Measurements from ENCODE around the gene CHML. TPM values are rescaled to one million over a fixed set of nuclear protein-coding genes. Genes with fewer than 3 reads are reported as not detected.

Gene CHML
- total RNA-seq, 1 donor from 2014 or later: 35.2 TPM

GRCh38 chr1:241612533-241613477, 27.4 kb downstream of the CHML start:
- intact Hi-C loops (cut with micrococcal nuclease): no loop called here
- Mint-ChIP-seq H3K36me3 (ENCODE audit: low read depth) (peaks cover 11% of the 10 kb centered on the region), H3K27me3 (no peaks in the 10 kb centered on the region), H3K4me3 (no peak overlapping the region), H3K4me1 (peaks cover 4% of the 10 kb centered on the region), H3K9me3 (no peaks in the 10 kb centered on the region), H3K27ac (peak overlapping the region; percentile 51)
- ChIA-PET POLR2A (interaction anchor here (1.9 kb wide), 1 partner anchor 61 kb away, joined by 9 read pairs; no protein-coding TSS in a partner anchor), CTCF (interaction anchor here (1.3 to 4.9 kb wide), 6 partner anchors 9 to 386 kb away, joined by 3 to 50 read pairs (median 16); partner anchors contain the start of gene MAP1LC3C)
- TF ChIP-seq, protein P1, sequence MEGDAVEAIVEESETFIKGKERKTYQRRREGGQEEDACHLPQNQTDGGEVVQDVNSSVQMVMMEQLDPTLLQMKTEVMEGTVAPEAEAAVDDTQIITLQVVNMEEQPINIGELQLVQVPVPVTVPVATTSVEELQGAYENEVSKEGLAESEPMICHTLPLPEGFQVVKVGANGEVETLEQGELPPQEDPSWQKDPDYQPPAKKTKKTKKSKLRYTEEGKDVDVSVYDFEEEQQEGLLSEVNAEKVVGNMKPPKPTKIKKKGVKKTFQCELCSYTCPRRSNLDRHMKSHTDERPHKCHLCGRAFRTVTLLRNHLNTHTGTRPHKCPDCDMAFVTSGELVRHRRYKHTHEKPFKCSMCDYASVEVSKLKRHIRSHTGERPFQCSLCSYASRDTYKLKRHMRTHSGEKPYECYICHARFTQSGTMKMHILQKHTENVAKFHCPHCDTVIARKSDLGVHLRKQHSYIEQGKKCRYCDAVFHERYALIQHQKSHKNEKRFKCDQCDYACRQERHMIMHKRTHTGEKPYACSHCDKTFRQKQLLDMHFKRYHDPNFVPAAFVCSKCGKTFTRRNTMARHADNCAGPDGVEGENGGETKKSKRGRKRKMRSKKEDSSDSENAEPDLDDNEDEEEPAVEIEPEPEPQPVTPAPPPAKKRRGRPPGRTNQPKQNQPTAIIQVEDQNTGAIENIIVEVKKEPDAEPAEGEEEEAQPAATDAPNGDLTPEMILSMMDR (IDR thresholded peaks at IDR 0.05): no peak
- ATAC-seq (ENCODE audit: low read depth) (no peak), DNase-seq (no peak)

DNA sequence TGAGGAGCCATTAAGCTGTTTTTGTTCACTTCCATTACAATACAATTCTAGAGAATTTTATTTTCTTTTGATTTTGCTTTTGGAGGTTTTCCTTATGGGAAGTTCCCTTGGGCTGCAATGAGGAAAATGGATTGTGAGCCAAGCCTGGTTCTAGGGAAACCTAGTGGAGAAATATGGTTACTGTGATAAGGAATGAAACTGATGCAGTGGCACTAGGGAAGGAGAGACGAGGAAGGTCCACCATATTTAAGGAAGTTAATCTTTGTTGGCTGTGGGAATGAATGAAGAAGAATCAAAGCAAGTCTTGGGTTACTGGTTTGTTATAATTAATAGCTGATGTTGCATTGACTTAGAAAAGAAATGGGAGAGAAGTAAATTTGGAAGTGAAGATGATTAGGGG, 28.4 kb downstream of the CHML start:
- H3K27ac Mint-ChIP-seq: no peak overlapping the region
- H3K4me1 Mint-ChIP-seq: peaks cover 8% of the 10 kb centered on the region
- no peaks in the 10 kb centered on the region for H3K9me3 Mint-ChIP-seq
- H3K4me3 Mint-ChIP-seq: no peak overlapping the region
- ChIA-PET CTCF (interaction anchor here (0.8 to 4.9 kb wide), 18 partner anchors 10 to 389 kb away, joined by 3 to 50 read pairs (median 7); partner anchors contain the start of genes EXO1, KMO and MAP1LC3C), POLR2A (interaction anchor here (0.7 to 2.0 kb wide), 4 partner anchors 16 to 227 kb away, joined by 3 to 11 read pairs (median 8); partner anchors contain the start of gene KMO)
- ATAC-seq (ENCODE audit: low read depth): no peak
- peaks cover 6% of the 10 kb centered on the region for H3K36me3 Mint-ChIP-seq (ENCODE audit: low read depth)
- no peak for DNase-seq
- intact Hi-C loops (cut with micrococcal nuclease): loop anchor here (1.0 kb wide), 7 partner anchors 16 to 406 kb away; no protein-coding TSS in a partner anchor
- TF ChIP-seq, protein P1 (IDR thresholded peaks at IDR 0.05): no peak
- H3K27me3 Mint-ChIP-seq: no peaks in the 10 kb centered on the region

DNA sequence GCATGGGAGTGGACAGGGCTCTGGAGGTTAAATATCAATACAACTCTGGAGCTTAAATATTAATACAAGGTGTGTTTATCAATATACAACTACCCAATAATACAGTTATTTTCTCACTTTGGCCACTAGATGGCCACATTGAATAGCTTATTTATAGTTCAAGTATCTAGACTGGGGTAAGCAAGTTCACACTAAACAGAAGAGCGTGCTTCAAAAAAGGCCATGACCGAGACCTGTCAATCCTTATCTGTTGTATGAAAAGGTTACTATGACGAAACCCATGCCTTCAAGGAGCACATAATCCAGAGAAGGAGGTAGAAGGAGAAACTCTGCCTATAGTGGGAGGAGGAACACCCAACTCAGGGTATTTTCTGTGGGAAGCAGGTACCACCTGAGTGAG, 29.1 kb downstream of the CHML start:
- no peak overlapping the region for H3K27ac Mint-ChIP-seq
- peaks cover 6% of the 10 kb centered on the region for H3K36me3 Mint-ChIP-seq (ENCODE audit: low read depth)
- CTCF ChIA-PET: interaction anchor here (0.7 to 4.9 kb wide), 32 partner anchors 9 to 401 kb away, joined by 3 to 50 read pairs (median 6); partner anchors contain the start of genes EXO1, KMO and MAP1LC3C
- no peaks in the 10 kb centered on the region for H3K9me3 Mint-ChIP-seq
- no peak for DNase-seq
- H3K4me3 Mint-ChIP-seq: no peak overlapping the region
- no peaks in the 10 kb centered on the region for H3K27me3 Mint-ChIP-seq
- intact Hi-C loops (cut with micrococcal nuclease): loop anchor here (1.0 kb wide), 7 partner anchors 16 to 406 kb away; no protein-coding TSS in a partner anchor
- TF ChIP-seq, protein P1 (IDR thresholded peaks at IDR 0.05): no peak
- ATAC-seq (ENCODE audit: low read depth): peak; percentile 96
- peaks cover 8% of the 10 kb centered on the region for H3K4me1 Mint-ChIP-seq
- POLR2A ChIA-PET: interaction anchor here (0.6 to 2.0 kb wide), 8 partner anchors 10 to 227 kb away, joined by 3 to 11 read pairs (median 4); partner anchors contain the start of gene KMO

GRCh38 chr1:241610056-241610815, 29.9 kb downstream of the CHML start:
- DNase-seq (no peak), ATAC-seq (ENCODE audit: low read depth) (no peak)
- no peak overlapping the region for H3K27ac Mint-ChIP-seq
- TF ChIP-seq, protein P1 (IDR thresholded peaks at IDR 0.05): no peak
- no peaks in the 10 kb centered on the region for H3K9me3 Mint-ChIP-seq
- ChIA-PET POLR2A (interaction anchor here (0.7 to 2.0 kb wide), 6 partner anchors 11 to 78 kb away, joined by 3 to 11 read pairs (median 4); partner anchors contain the start of gene KMO), CTCF (interaction anchor here (0.5 to 4.9 kb wide), 34 partner anchors 8 to 1776 kb away, joined by 3 to 50 read pairs (median 6); partner anchors contain the start of genes EXO1, KMO and MAP1LC3C)
- H3K4me1 Mint-ChIP-seq: peaks cover 11% of the 10 kb centered on the region
- no peak overlapping the region for H3K4me3 Mint-ChIP-seq
- intact Hi-C loops (cut with micrococcal nuclease): loop anchor here (1.0 kb wide), 1 partner anchor 14 kb away; no protein-coding TSS in a partner anchor
- no peaks in the 10 kb centered on the region for H3K27me3 Mint-ChIP-seq
- H3K36me3 Mint-ChIP-seq (ENCODE audit: low read depth): peaks cover 9% of the 10 kb centered on the region

All from activated B cell treated with CpG ODN at 0.5 μM for 24 hours (primary cell).